OCI-LY7 (cell line): Measurements from ENCODE around the gene CNTN4. TPM values are rescaled to one million over a fixed set of nuclear protein-coding genes. Genes with fewer than 3 reads are reported as not detected.

Source experiments
- BruUV-seq: library from RNA; stranded (reverse); fragments of 400-500 nt; replicated peaks from 2 replicates; lab custom pipeline; 2021; lab: Mats Ljungman, UMichigan
- CTCF ChIA-PET: fragments of 300-600 bp; sonication (Branson Sonifier 250); formaldehyde crosslinking; loops from one replicate; lab custom pipeline; 2022; ENCODE audit warnings: antibody characterized with exemption; ENCODE audit not compliant: unreplicated experiment; lab: Charles Lee
- POLR2A ChIA-PET: fragments of 300-600 bp; sonication (Branson Sonifier 250); formaldehyde crosslinking; loops from one replicate; lab custom pipeline; 2022; ENCODE audit warnings: antibody characterized with exemption; lab: Charles Lee
- DNase-seq: peaks from one replicate; pipeline ENCODE4 v3.0.0-alpha.2; 2015; ENCODE audit warnings: low spot score
- H2AFZ ChIP-seq: fragments of 200-600 bp; sonication (generic), shearing (Covaris generic); 2 replicates; pipeline ENCODE4 v1.6.1; 2014; ENCODE audit warnings: mild to moderate bottlenecking, antibody characterized with exemption, low read length, moderate library complexity
- H3K27ac ChIP-seq: fragments of 200-600 bp; sonication (generic); 2 replicates; pipeline ENCODE4 v1.5.1; 2014; ENCODE audit warnings: mixed run types, low read depth, mild to moderate bottlenecking, moderate library complexity, low read length, inconsistent platforms; ENCODE audit not compliant: poor library complexity, severe bottlenecking
- H3K36me3 ChIP-seq: fragments of 200-600 bp; sonication (generic); 2 replicates; pipeline ENCODE4 v1.6.1; 2014; ENCODE audit warnings: mild to moderate bottlenecking, antibody characterized with exemption, low read length, moderate library complexity, mixed read lengths; ENCODE audit not compliant: insufficient read depth
- H3K4me1 ChIP-seq: fragments of 200-600 bp; sonication (generic); 2 replicates; pipeline ENCODE4 v1.5.1; 2014; ENCODE audit warnings: mild to moderate bottlenecking, low read length; ENCODE audit not compliant: insufficient read depth, poor library complexity, severe bottlenecking
- H3K4me2 ChIP-seq: fragments of 200-600 bp; sonication (generic); 2 replicates; pipeline ENCODE4 v1.6.1; 2014; ENCODE audit warnings: mild to moderate bottlenecking, low read length
- H3K4me3 ChIP-seq: fragments of 200-600 bp; sonication (generic); 2 replicates; pipeline ENCODE4 v1.5.1; 2014; ENCODE audit warnings: mild to moderate bottlenecking, low read depth, low read length; ENCODE audit not compliant: poor library complexity, severe bottlenecking
- H3K79me2 ChIP-seq: fragments of 200-600 bp; sonication (generic); 2 replicates; pipeline ENCODE4 v1.6.1; 2016; ENCODE audit warnings: low read depth, mild to moderate bottlenecking, low read length, moderate library complexity, mixed read lengths; ENCODE audit not compliant: insufficient read depth
- H3K9me2 ChIP-seq: fragments of 200-600 bp; sonication (generic); 2 replicates; pipeline ENCODE4 v1.6.1; 2016; ENCODE audit warnings: mild to moderate bottlenecking, low read length, mixed read lengths; ENCODE audit not compliant: insufficient read depth
- H3K9me3 ChIP-seq: fragments of 200-600 bp; sonication (generic); 2 replicates; pipeline ENCODE4 v1.6.1; 2014; ENCODE audit warnings: mild to moderate bottlenecking, mixed run types, low read length, mixed read lengths
- H4K20me1 ChIP-seq: fragments of 200-600 bp; sonication (generic); 2 replicates; pipeline ENCODE4 v1.6.1; 2014; ENCODE audit warnings: mild to moderate bottlenecking, antibody characterized with exemption, low read length, moderate library complexity, mixed read lengths; ENCODE audit not compliant: insufficient read depth
- CTCF ChIP-seq: fragments of 200-600 bp; sonication (generic); conservative IDR thresholded peaks from 2 replicates; pipeline ENCODE4 v1.5.1; 2014; ENCODE audit warnings: mild to moderate bottlenecking, antibody characterized with exemption, low read length, moderate library complexity, mixed read lengths
- EZH2phosphoT487 ChIP-seq: fragments of 200-600 bp; sonication (generic); IDR thresholded peaks from 2 replicates; pipeline ENCODE4 v1.6.1; 2018; ENCODE audit warnings: low read depth, borderline replicate concordance, mild to moderate bottlenecking, mixed run types, antibody characterized with exemption, low read length, moderate library complexity, mixed read lengths
- intact Hi-C: fragments of 100-400 bp; cut with micrococcal nuclease; formaldehyde crosslinking; loops from one replicate; pipeline ENCODE4 v1.10.0; 2022; ENCODE audit not compliant: unreplicated experiment
- total RNA-seq, 2 experiments: library from RNA; depleted of rRNA in 1 of 2; stranded (reverse); fragments of >200 nt in 1 of 2; shearing (Covaris generic) in 1 of 2; gene quantifications; 2 replicates each; pipeline ENCODE4 v1.2.3, GENCODE V29; 2014 to 2022

The CNTN4 gene
- total RNA-seq, 2 experiments from 2014 or later = not detected

- Histone ChIP-seq H3K9me3 (no peaks in the 10 kb centered on the region), H3K9me2 (no peaks in the 10 kb centered on the region), H2AFZ (no peak overlapping the region), H4K20me1 (no peaks in the 10 kb centered on the region), H3K36me3 (no peaks in the 10 kb centered on the region), H3K4me1 (no peaks in the 10 kb centered on the region), H3K4me2 (no peak overlapping the region), H3K4me3 (no peak overlapping the region), H3K27ac (no peak overlapping the region), H3K79me2 (no peaks in the 10 kb centered on the region)
- DNase-seq = no peak
- TF ChIP-seq CTCF (no peak), EZH2phosphoT487 (no peak)
- CTCF ChIA-PET = no interaction called here
- intact Hi-C loops = no loop called here
- POLR2A ChIA-PET = interaction anchor here (0.6 kb wide), 1 partner anchor 17 kb away, joined by 3 read pairs; no protein-coding TSS in a partner anchor
- BruUV-seq = no TSS peak
Measured at GRCh38 chr3:2246873-2247648, 148.4 kb downstream of the CNTN4 start.

DNA sequence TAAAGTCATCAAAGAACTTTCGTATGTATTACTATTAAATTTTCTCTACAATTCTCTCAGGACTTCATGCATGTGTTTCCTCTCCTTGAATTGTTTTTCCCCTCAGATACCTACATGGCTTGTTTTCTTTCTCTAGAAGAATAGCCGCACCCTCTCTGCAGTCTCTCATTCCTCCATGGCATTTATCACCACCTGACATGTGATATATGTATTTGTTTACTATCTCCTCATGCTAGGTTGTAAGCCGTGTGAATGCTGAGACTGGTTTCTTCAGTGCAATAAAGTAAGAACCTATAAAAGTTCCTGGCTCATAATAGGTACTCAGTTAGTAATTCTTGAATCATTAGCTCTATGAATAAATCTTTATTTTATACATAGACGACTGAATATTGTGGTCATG is 149.2 kb downstream of the CNTN4 start:
- ChIA-PET POLR2A (interaction anchor here (0.6 kb wide), 1 partner anchor 10 kb away, joined by 3 read pairs; no protein-coding TSS in a partner anchor), CTCF (no interaction called here)
- Histone ChIP-seq H3K9me2 (no peaks in the 10 kb centered on the region), H3K27ac (no peak overlapping the region), H3K9me3 (no peaks in the 10 kb centered on the region), H3K4me2 (no peak overlapping the region), H3K4me1 (no peaks in the 10 kb centered on the region), H3K79me2 (no peaks in the 10 kb centered on the region), H4K20me1 (no peaks in the 10 kb centered on the region), H3K4me3 (no peak overlapping the region), H3K36me3 (no peaks in the 10 kb centered on the region), H2AFZ (no peak overlapping the region)
- no peak for DNase-seq
- no TSS peak for BruUV-seq
- TF ChIP-seq EZH2phosphoT487 (no peak), CTCF (no peak)
- intact Hi-C loops = no loop called here

DNA sequence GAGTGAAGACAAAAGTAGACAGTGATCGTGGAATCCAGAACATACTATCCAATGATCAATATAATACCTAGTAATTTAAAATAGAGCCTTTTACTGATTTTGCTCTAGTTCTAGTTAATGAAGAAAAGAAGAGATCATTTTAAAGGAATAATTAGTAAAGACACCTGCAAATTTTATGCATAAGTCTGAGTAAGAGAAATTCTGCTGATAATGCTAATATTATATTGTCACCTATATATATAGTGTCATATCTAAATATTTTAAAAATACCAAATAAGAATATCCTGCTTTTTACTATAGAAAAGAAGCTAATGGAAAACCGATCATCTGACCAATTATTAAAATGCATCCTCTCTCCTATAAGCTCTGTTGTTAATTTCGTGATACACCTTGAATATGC is 152.1 kb downstream of the CNTN4 start:
- Histone ChIP-seq H3K4me3 (no peak overlapping the region), H3K9me3 (no peaks in the 10 kb centered on the region), H3K4me1 (no peaks in the 10 kb centered on the region), H4K20me1 (no peaks in the 10 kb centered on the region), H3K9me2 (no peaks in the 10 kb centered on the region), H3K79me2 (no peaks in the 10 kb centered on the region), H3K4me2 (no peak overlapping the region), H3K27ac (no peak overlapping the region), H3K36me3 (no peaks in the 10 kb centered on the region), H2AFZ (no peak overlapping the region)
- POLR2A ChIA-PET = no interaction called here
- CTCF ChIA-PET = interaction anchor here (0.6 kb wide), 1 partner anchor 595 kb away, joined by 3 read pairs; no protein-coding TSS in a partner anchor
- BruUV-seq = no TSS peak
- TF ChIP-seq CTCF = no peak
- no peak for TF ChIP-seq EZH2phosphoT487
- intact Hi-C loops = no loop called here
- DNase-seq = no peak
